AML-193 (cell line): ENCODE data around the gene BIRC7.

ENCODE experiments used
- DNase-seq, 2 experiments: peaks; one replicate each; lab custom pipeline; 2025; lab: John Stamatoyannopoulos, UW

Gene BIRC7

DNA sequence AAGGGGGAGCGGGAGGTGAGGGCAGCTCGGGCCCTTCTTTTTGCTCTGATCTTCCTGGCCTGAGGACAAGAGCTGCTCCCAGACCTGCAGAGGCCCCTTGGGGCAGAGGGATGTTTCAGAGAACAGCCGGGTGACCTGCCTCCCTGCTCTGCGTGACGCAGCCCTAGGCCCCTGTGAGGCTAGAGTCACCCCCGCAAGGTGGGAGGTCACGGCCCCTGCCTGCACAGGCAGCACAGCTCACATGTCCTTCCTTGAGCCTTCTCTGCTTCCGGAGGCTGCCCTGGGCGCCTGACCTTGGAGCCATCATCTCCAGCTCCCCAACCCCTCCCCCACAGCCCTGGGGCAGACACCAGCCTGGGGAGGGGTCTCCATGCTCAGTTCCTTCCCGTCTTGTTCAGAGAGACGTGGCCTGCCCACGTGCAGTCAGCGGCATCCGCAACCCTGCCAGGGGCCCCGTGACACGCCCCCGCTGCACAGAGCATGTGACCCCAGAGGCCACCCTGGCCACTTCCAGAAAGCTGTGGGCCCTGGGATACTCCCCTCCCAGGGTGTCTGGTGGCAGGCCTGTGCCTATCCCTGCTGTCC is at the start of gene BIRC7:
TSS of gene BIRC7 (plus strand) at position 507 of the 585 bp plus-strand sequence. CDS start 192 bp downstream, outside the sequence.
- DNase-seq, result no peak

- no peak for DNase-seq
Measured at GRCh38 chr20:63186084-63186483, 49.6 kb upstream of the BIRC7 start.

- DNase-seq, result no peak
Measured at GRCh38 chr20:63186528-63187316, 49.0 kb upstream of the BIRC7 start.

DNA sequence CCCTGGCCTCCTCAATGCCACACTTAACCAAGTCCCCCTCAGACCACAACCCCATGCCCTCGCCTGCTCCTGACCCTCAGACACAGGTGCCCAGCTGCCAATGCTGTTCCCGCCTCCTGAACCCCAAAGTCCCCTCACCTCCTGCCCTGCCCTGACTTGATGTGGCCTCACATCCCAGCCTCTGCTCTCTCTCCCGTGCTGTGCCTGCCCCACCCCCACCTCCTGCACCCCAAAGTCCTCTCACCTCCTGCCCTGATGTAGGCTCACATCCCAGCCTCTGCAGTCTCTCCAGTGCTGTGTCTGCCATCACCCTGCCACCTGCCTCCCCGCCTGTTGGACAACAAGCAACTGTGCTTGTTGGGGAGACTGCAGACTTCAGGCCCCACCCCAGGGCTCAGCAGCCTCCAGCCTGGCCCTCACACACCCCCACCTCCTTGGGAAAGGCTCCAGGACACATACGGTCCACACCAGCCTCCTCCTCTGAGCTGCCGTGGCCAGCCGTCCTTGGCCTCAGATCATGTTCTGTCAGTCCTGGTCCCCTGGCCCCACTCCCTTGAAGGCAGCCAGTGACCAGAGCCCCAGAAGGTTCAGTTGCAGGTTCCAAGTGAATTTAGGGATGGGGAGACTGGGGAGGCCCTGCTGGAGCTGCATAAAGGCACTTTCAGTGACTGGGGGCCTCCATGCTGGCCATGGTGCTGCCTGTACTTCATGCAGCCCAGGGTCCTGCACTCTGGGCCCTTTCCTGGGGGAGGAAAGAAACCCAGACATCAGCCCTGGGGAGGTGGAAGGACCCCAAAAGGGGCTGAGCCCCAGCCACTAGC is 48.2 kb upstream of the BIRC7 start:
- no peak for DNase-seq

- DNase-seq, result no peak
Measured at GRCh38 chr20:63188159-63188442, 47.6 kb upstream of the BIRC7 start.

DNA sequence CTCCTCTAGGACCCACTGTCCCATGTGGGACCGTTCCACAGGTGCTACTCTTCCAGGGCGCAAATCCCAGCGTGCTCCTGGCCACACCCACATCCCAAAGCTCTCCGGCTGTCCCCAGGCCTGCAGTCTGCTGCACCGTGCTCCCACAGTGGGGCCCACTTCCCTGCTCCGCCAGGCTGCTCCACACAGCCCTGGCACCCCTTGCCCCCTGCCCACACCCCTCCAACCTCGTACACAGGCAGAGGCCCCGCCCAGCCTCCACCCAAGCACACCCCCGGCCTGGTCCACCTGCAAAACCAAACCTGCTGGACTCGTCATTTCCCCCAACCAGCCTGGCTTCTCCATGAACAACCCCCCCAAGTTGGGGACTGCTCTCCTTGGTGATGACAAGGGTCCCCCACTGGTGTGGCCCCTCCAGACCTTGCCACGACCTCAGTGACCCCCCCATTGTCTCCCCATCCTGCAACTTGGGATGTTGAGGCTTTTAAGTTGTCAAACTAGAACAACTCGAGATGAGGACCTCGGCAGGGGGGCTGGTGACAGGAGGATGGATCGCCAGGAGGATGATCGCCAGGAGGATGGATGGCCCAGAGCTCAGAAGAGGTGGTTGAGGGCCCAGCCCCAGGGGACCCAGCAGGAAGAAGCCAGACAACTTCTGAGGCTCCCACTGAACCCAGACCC is 46.9 kb upstream of the BIRC7 start:
- no peak for DNase-seq

GRCh38 chr20:63189322-63189642 is 46.4 kb upstream of the BIRC7 start:
- DNase-seq, result no peak

- DNase-seq, result no peak
Measured at GRCh38 chr20:63189846-63190559, 45.7 kb upstream of the BIRC7 start.

GRCh38 chr20:63190828-63191227 is 44.9 kb upstream of the BIRC7 start:
- DNase-seq, result no peak

DNA sequence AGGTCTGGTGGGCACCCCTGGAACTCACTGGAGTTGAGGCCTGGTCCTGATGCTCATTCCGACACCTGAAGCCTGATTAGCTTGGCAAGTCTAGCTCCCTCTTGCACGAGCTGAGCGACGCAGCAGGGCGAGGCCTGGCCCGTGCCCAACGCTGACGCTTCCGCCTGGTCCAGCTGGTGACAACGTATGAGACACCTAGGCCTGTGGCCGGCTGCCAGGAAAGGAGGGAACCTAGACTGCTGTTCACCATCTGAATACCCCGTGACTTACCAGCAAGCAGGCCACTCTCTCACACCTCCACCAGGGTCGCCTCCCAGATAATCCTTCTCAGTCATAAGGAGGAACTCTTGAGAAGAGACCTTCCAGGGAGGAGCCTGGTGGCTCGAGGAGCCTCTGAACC is 44.3 kb upstream of the BIRC7 start:
- no peak for DNase-seq

- no peak for DNase-seq
Measured at GRCh38 chr20:63192721-63193120, 43.0 kb upstream of the BIRC7 start.

DNA sequence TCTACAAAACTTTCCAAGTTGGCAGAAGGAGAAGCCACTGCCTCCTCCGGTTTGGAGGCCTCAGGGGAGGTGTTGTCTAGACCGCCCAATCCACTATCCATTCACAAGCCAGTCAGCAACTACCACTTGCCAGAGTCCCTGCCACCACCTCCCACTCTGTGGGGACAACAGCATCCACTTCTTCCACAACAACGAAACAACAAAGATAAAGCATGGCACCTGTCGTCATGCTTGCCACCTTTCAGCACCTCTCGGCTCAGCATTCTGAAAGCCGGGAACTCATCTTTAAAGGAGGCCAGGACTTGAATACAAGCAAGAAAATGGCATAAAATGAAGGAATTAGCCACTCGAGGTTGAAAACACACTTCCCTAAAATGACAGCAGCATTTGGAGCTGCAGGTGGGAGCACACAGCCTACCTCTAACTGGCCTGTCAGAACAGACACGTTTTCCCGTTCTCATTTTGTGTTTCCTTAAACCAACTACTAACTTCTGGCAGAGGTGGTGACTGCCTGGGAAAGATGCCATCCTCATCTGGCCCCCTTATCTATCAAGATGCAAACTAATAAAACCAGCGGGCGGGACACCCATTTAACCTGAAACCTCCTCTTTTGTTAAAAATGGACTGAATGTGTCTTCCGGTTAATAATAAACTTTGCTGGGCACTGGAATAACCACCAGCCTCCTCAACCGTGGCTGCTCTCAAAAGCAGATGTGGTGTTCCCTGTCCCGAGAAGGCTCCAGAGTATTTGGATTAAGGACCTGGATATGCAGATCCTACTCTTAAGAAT is 41.5 kb upstream of the BIRC7 start:
- DNase-seq, result no peak

- DNase-seq, result no peak
Measured at GRCh38 chr20:63194797-63195173, 40.9 kb upstream of the BIRC7 start.

DNA sequence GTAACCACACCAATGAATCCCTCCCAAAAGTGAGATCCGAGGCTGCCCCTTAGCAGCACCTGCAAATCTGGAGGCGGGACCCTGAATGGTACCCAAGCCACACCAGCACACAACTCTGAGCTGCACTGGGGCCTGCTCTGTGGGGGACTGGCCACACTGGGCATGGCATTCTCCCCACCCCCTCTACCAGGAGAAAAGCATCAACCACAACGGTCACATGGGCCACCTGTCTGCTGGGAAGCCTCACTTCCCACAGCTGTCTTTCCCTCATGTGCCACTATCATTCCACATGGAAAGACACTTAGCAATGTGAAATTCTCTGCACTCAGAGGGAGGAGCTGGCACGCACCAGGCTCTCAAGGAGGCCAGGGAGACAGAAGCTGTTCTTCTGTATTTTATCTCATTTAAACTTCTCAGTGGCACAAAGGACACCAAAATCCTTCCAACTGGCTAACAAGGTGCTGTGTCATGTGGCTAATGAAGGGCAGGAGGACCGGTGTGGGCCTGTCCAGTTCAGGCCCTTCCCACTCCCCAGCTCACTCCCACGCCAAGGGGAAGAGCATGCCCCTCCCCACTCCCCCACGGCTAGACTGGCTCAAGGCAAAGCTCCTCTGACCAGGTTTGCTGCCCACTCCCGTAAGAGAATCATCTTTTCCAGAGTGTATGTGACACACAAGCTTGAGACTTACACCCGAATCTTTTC is 38.8 kb upstream of the BIRC7 start:
- no peak for DNase-seq

DNA sequence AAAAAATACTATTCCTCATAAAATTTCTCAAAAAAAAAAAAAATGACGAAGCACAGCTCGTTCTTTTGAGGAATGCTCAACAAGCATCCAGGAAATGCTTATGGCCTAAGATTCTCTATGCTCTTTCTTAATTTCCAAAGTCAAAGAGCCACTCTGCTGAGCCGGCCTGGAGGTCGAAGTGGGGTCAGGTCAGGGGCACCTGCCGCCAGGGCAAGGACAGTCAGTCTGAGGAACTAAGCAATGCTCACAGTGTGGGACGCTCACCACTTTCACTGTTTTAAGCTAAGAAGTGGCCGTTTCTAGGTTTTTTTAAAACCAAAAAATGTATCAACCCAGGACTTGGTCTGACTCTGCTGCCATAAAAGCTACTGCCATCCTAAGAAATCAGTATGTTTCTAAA is 37.1 kb upstream of the BIRC7 start:
- DNase-seq, result no peak

GRCh38 chr20:63202021-63202420 is 33.7 kb upstream of the BIRC7 start:
- DNase-seq, result no peak

DNA sequence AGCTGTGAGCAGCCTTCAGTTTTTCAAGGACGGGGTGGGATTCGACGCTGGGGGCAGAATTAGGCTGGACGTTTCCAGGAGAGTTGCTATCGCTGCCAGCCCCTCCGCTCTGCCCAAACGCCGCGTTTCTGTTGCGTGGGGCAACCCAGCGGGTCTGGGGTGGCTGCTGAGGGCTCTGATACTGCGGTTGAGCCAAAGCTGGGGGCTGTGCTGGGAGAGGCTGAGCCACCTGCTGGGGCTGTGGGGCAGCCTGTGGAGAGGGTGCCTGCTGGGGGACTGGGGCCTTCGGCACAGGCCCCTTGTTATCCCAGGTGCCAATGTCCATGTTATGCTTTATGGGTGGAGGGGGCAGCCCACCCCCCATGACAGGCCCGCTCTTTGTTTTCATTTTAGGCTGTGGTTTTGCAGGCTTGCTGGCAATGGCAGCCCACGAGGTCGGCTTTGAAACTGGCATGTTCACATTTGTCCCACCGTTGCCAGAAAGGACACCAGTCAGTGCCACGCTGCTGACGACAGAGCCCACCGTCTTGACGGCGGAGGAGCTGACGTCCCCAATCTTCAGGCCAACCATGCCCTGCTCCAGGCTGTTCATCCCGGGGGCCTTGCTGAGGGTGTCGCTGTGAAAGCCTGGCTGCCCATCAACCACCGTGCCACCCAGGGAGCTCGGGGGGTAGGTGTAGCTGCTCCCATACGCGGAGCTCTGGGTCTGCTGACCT is 32.7 kb upstream of the BIRC7 start:
- no peak for DNase-seq

GRCh38 chr20:63204362-63204761 is 31.3 kb upstream of the BIRC7 start:
- no peak for DNase-seq

- no peak for DNase-seq
Measured at GRCh38 chr20:63205896-63206295, 29.8 kb upstream of the BIRC7 start.

- DNase-seq, result no peak
Measured at GRCh38 chr20:63206878-63207277, 28.8 kb upstream of the BIRC7 start.
